ENCODE results near the gene LCN6. TPM values are rescaled to one million over a fixed set of nuclear protein-coding genes. Genes with fewer than 3 reads are reported as not detected.

LCN6 gene
- total RNA-seq, 1 experiment from 2014 or later, result not detected

GRCh38 chr9:136741883-136742571 is 6.3 kb downstream of the LCN6 start:
- CTCF ChIA-PET, result interaction anchor here (0.6 to 4.7 kb wide), 13 partner anchors 13 to 293 kb away, joined by 3 to 40 read pairs (median 4); partner anchors contain the start of genes LCN8 and TRAF2
- no peaks in the 10 kb centered on the region for H3K36me3 Mint-ChIP-seq
- POLR2A ChIA-PET, result no interaction called here
- no peaks in the 10 kb centered on the region for H3K27me3 Mint-ChIP-seq (ENCODE audit: low read depth)
- H3K27ac Mint-ChIP-seq, result no peak overlapping the region
- no peak for ATAC-seq
- H3K9me3 Mint-ChIP-seq, result peaks cover 3% of the 10 kb centered on the region; the same call in 1 of the 2 replicates
- TF ChIP-seq AR (CRISPR knock-in tag; IDR thresholded peaks at IDR 0.05), result no peak
- no peak for TF ChIP-seq IRF2 (CRISPR knock-in tag; IDR thresholded peaks at IDR 0.05; ENCODE audit: borderline replicate concordance, low read depth)
- peak overlapping the region; percentile 37 for H3K4me3 Mint-ChIP-seq
- DNase-seq (ENCODE audit: low spot score), result no peak
- no peaks in the 10 kb centered on the region; the same call in none of the 2 replicates for H3K4me1 Mint-ChIP-seq

- CTCF ChIA-PET, result interaction anchor here (1.0 to 4.7 kb wide), 8 partner anchors 12 to 294 kb away, joined by 3 to 40 read pairs (median 4); partner anchors contain the start of genes LCN8 and TRAF2
- Mint-ChIP-seq H3K4me1 (no peaks in the 10 kb centered on the region; the same call in none of the 2 replicates), H3K36me3 (no peaks in the 10 kb centered on the region), H3K4me3 (peak overlapping the region; percentile 25), H3K27me3 (ENCODE audit: low read depth) (no peaks in the 10 kb centered on the region), H3K9me3 (peaks cover 3% of the 10 kb centered on the region; the same call in 1 of the 2 replicates), H3K27ac (no peak overlapping the region)
- POLR2A ChIA-PET, result no interaction called here
- DNase-seq (ENCODE audit: low spot score) (no peak), ATAC-seq (no peak)
- TF ChIP-seq EMX1 (CRISPR knock-in tag; IDR thresholded peaks at IDR 0.05), result no peak
- no peak for TF ChIP-seq JUN (CRISPR knock-in tag; IDR thresholded peaks at IDR 0.05)
- TF ChIP-seq GABPB1 (CRISPR knock-in tag; IDR thresholded peaks at IDR 0.05), result peak; percentile 48; the same call in 1 of the 2 replicates
These were observed 7.1 kb downstream of the LCN6 start for GRCh38 chr9:136740971-136741882.

GRCh38 chr9:136740491-136740890 is 7.8 kb downstream of the LCN6 start:
- Mint-ChIP-seq H3K27ac (no peak overlapping the region), H3K4me1 (no peaks in the 10 kb centered on the region; the same call in none of the 2 replicates), H3K36me3 (no peaks in the 10 kb centered on the region), H3K9me3 (peaks cover 3% of the 10 kb centered on the region; the same call in 1 of the 2 replicates), H3K27me3 (ENCODE audit: low read depth) (no peaks in the 10 kb centered on the region), H3K4me3 (no peak overlapping the region)
- no peak for DNase-seq (ENCODE audit: low spot score)
- CTCF ChIA-PET, result interaction anchor here (0.8 to 4.1 kb wide), 2 partner anchors 11 to 23 kb away, joined by 3 to 40 read pairs; no protein-coding TSS in a partner anchor
- no peak for TF ChIP-seq NR3C1 (CRISPR knock-in tag; conservative IDR thresholded peaks at IDR 0.05; ENCODE audit: low read depth)
- no peak for TF ChIP-seq TCF7 (CRISPR knock-in tag; IDR thresholded peaks at IDR 0.05; ENCODE audit: low read depth)
- TF ChIP-seq JUN (CRISPR knock-in tag; IDR thresholded peaks at IDR 0.05), result no peak
- TF ChIP-seq ZNF263 (CRISPR knock-in tag; IDR thresholded peaks at IDR 0.05; ENCODE audit: low read depth), result no peak
- no peak for TF ChIP-seq FOXJ3 (CRISPR knock-in tag; IDR thresholded peaks at IDR 0.05; ENCODE audit: borderline replicate concordance)
- TF ChIP-seq SP1 (CRISPR knock-in tag; conservative IDR thresholded peaks at IDR 0.05), result no peak
- POLR2A ChIA-PET, result no interaction called here
- no peak for ATAC-seq

GRCh38 chr9:136740069-136740468 is 8.3 kb downstream of the LCN6 start:
- ATAC-seq, result no peak
- ChIA-PET POLR2A (no interaction called here), CTCF (interaction anchor here (0.8 to 4.1 kb wide), 3 partner anchors 10 to 23 kb away, joined by 3 to 40 read pairs (median 3); no protein-coding TSS in a partner anchor)
- H3K36me3 Mint-ChIP-seq, result no peaks in the 10 kb centered on the region
- peaks cover 3% of the 10 kb centered on the region; the same call in 1 of the 2 replicates for H3K9me3 Mint-ChIP-seq
- H3K4me3 Mint-ChIP-seq, result no peak overlapping the region
- no peak for DNase-seq (ENCODE audit: low spot score)
- no peaks in the 10 kb centered on the region for H3K27me3 Mint-ChIP-seq (ENCODE audit: low read depth)
- TF ChIP-seq ZNF121 (CRISPR knock-in tag; IDR thresholded peaks at IDR 0.05) (no peak), EMX1 (CRISPR knock-in tag; IDR thresholded peaks at IDR 0.05) (no peak), ATF2 (CRISPR knock-in tag; IDR thresholded peaks at IDR 0.05; ENCODE audit: borderline replicate concordance, low read depth) (no peak), ZMAT4 (CRISPR knock-in tag; IDR thresholded peaks at IDR 0.05) (no peak), FOXJ3 (CRISPR knock-in tag; IDR thresholded peaks at IDR 0.05; ENCODE audit: borderline replicate concordance) (no peak), ZNF138 (CRISPR knock-in tag; conservative IDR thresholded peaks at IDR 0.05) (no peak), ZNF263 (CRISPR knock-in tag; IDR thresholded peaks at IDR 0.05; ENCODE audit: low read depth) (no peak), CREB1 (CRISPR knock-in tag; IDR thresholded peaks at IDR 0.05) (no peak), HMGXB4 (CRISPR knock-in tag; IDR thresholded peaks at IDR 0.05) (no peak), TEAD4 (CRISPR knock-in tag; IDR thresholded peaks at IDR 0.05) (no peak), TEAD1 (CRISPR knock-in tag; IDR thresholded peaks at IDR 0.05) (no peak), GRHL2 (CRISPR knock-in tag; IDR thresholded peaks at IDR 0.05; ENCODE audit: insufficient replicate concordance, severe bottlenecking) (no peak)
- no peak overlapping the region for H3K27ac Mint-ChIP-seq
- no peaks in the 10 kb centered on the region; the same call in none of the 2 replicates for H3K4me1 Mint-ChIP-seq

Measured in WTC11 (cell line).